HepG2 (cell line): ENCODE measurements around the gene AADACL2. TPM values are rescaled to one million over a fixed set of nuclear protein-coding genes. Genes with fewer than 3 reads are reported as not detected.

Experiments
- ATAC-seq: fragments of 200-7000 bp; cut with Tn5 transposase; 3 replicates; pipeline ENCODE4 v1.9.1; 2020; ENCODE audit warnings: mild to moderate bottlenecking, moderate library complexity
- BruUV-seq: library from RNA; stranded (reverse); fragments of 400-500 nt; replicated peaks from 2 replicates; lab custom pipeline; 2021; lab: Mats Ljungman, UMichigan
- CTCF ChIA-PET: fragments of 300-600 bp; formaldehyde crosslinking; extraction: SDS; loops from one replicate; lab custom pipeline; 2021; ENCODE audit warnings: low total read pairs, inconsistent platforms, low intra/inter-chr PET ratio; lab: Yijun Ruan, JAX
- POLR2A ChIA-PET: fragments of 350-600 bp; sonication (Branson Sonifier 250); formaldehyde crosslinking; loops from one replicate; lab custom pipeline; 2020; ENCODE audit warnings: antibody characterized with exemption, inconsistent platforms; lab: Yijun Ruan, JAX
- DNase-seq: peaks from one replicate; pipeline ENCODE4 v3.0.0-alpha.2; 2015; ENCODE audit warnings: low spot score
- FAIRE-seq: peaks from 3 replicates; lab custom pipeline; 2011; peaks lifted over from hg19 to GRCh38; lab: Jason Lieb, UNC
- H2AFZ ChIP-seq: one replicate; pipeline ENCODE4 v1.6.1; 2011; ENCODE audit warnings: low read length, inconsistent platforms
- H3K27ac ChIP-seq: fragments of 300-600 bp; 3 replicates; pipeline ENCODE4 v1.8.0; 2011; ENCODE audit warnings: mixed run types, mild to moderate bottlenecking, mixed read lengths, low read length, inconsistent platforms; ENCODE audit not compliant: insufficient read depth; ENCODE audit errors: extremely low read length
- H3K27me3 ChIP-seq, 2 experiments: fragments of 200-600 bp in 1 of 2; 2 replicates in 1 of 2; 3 replicates in 1 of 2; pipeline versions ENCODE4 v1.6.0 to v1.8.0; 2011; ENCODE audit warnings: low read length in 2 of 2, mild to moderate bottlenecking in 2 of 2, moderate library complexity in 2 of 2, inconsistent platforms in 1 of 2; ENCODE audit not compliant: insufficient read depth in 2 of 2, control insufficient read depth in 1 of 2
- H3K36me3 ChIP-seq, 2 experiments: fragments of 200-600 bp in 1 of 2; replicated peaks in 1 of 2; 2 replicates in 1 of 2; 3 replicates in 1 of 2; pipeline versions ENCODE4 v1.5.1 to v1.8.0; 2011; ENCODE audit warnings: low read length in 2 of 2, inconsistent platforms in 1 of 2; ENCODE audit not compliant: insufficient read depth in 2 of 2, control insufficient read depth in 1 of 2
- H3K4me1 ChIP-seq: 2 replicates; pipeline ENCODE4 v1.5.1; 2012; ENCODE audit warnings: low read length, inconsistent platforms; ENCODE audit not compliant: insufficient read depth
- H3K4me2 ChIP-seq: 2 replicates; pipeline ENCODE4 v1.6.0; 2011; ENCODE audit warnings: low read depth, low read length, inconsistent platforms
- H3K4me3 ChIP-seq, 3 experiments: fragments of 200-600 bp in 1 of 3; sonication (generic), shearing (Covaris generic) in 1 of 3; replicated peaks in 1 of 3; 2 replicates each; pipeline ENCODE4 v1.5.1; 2011 to 2016; ENCODE audit warnings: low read length in 3 of 3, inconsistent platforms in 2 of 3, low read depth in 2 of 3, mild to moderate bottlenecking in 2 of 3, control low read depth in 1 of 3, mixed read lengths in 1 of 3; ENCODE audit not compliant: insufficient read depth in 1 of 3
- H3K79me2 ChIP-seq: one replicate; pipeline ENCODE4 v1.6.1; 2011; ENCODE audit warnings: low read length, inconsistent platforms; ENCODE audit not compliant: insufficient read depth
- H3K9ac ChIP-seq: 2 replicates; pipeline ENCODE4 v1.6.0; 2011; ENCODE audit warnings: mild to moderate bottlenecking, low read depth, low read length, inconsistent platforms; ENCODE audit not compliant: insufficient read depth
- H3K9me3 ChIP-seq: 2 replicates; pipeline ENCODE4 v1.5.1; 2012; ENCODE audit warnings: mild to moderate bottlenecking, low read length
- H4K20me1 ChIP-seq: 2 replicates; pipeline ENCODE4 v1.6.0; 2011; ENCODE audit warnings: inconsistent platforms, mild to moderate bottlenecking, low read length, moderate library complexity; ENCODE audit not compliant: insufficient read depth
- ELK4 ChIP-seq: sonication (generic); formaldehyde crosslinking; IDR thresholded peaks from 2 replicates; pipeline ENCODE4 v1.9.0; 2021; ENCODE audit warnings: missing genetic modification reagents, borderline replicate concordance
- GTF2F1 ChIP-seq: fragments of 150-350 bp; IDR thresholded peaks from 2 replicates; pipeline ENCODE4 v1.6.1; 2014; ENCODE audit warnings: low read length
- HOXA7 ChIP-seq: sonication (generic); formaldehyde crosslinking; IDR thresholded peaks from 2 replicates; pipeline ENCODE4 v1.8.1; 2022; ENCODE audit warnings: mild to moderate bottlenecking, missing genetic modification reagents, moderate library complexity
- MXD3 ChIP-seq: IDR thresholded peaks from 2 replicates; pipeline ENCODE4 v1.6.1; 2016; ENCODE audit warnings: mild to moderate bottlenecking, missing biosample characterization, missing genetic modification reagents
- NAIF1 ChIP-seq: sonication (generic); formaldehyde crosslinking; IDR thresholded peaks from 2 replicates; pipeline ENCODE4 v1.5.0; 2020; ENCODE audit warnings: mild to moderate bottlenecking, missing genetic modification reagents, borderline replicate concordance
- REST ChIP-seq, 2 experiments: IDR thresholded peaks; 2 replicates each; pipeline ENCODE4 v1.6.1; 2011 to 2012; ENCODE audit warnings: low read length in 2 of 2, borderline replicate concordance in 1 of 2, low read depth in 1 of 2, mild to moderate bottlenecking in 1 of 2, moderate library complexity in 1 of 2
- TRIM24 ChIP-seq: sonication (generic); formaldehyde crosslinking; IDR thresholded peaks from 2 replicates; pipeline ENCODE4 v1.8.0; 2022; ENCODE audit warnings: mild to moderate bottlenecking, missing genetic modification reagents
- ZBTB3 ChIP-seq: sonication (generic); formaldehyde crosslinking; IDR thresholded peaks from 2 replicates; pipeline ENCODE4 v1.4.0; 2020; ENCODE audit warnings: low read depth, mild to moderate bottlenecking, moderate library complexity, missing genetic modification reagents, borderline replicate concordance
- ZBTB37 ChIP-seq: sonication (generic); formaldehyde crosslinking; IDR thresholded peaks from 2 replicates; pipeline ENCODE4 v1.4.0; 2020; ENCODE audit warnings: mild to moderate bottlenecking, missing genetic modification reagents
- ZFYVE20 ChIP-seq: sonication (generic); formaldehyde crosslinking; IDR thresholded peaks from 2 replicates; pipeline ENCODE4 v1.8.0; 2023; ENCODE audit warnings: low read depth, mild to moderate bottlenecking, moderate library complexity, missing genetic modification reagents, borderline replicate concordance
- ZNF281 ChIP-seq: sonication (generic); formaldehyde crosslinking; IDR thresholded peaks from 2 replicates; pipeline ENCODE4 v1.4.0; 2020; ENCODE audit warnings: missing genetic modification reagents, borderline replicate concordance
- ZNF788 ChIP-seq: sonication (generic); formaldehyde crosslinking; IDR thresholded peaks from 2 replicates; pipeline ENCODE4 v1.5.0; 2020; ENCODE audit warnings: mild to moderate bottlenecking, missing genetic modification reagents, borderline replicate concordance
- WGBS: methylation state at CpG from one replicate; pipeline ENCODE4 v1.1.6; 2017; ENCODE audit warnings: low lambda C conversion rate; 5-methylcytosine and 5-hydroxymethylcytosine counted together
- in situ Hi-C: cut with HindIII; loops from 2 replicates; pipeline ENCODE4 v1.10.0; 2017; ENCODE audit warnings: low pct_unique_long_range_greater_than_20kb; ENCODE audit not compliant: extremely low pct_ligation_motif_present
- intact Hi-C: fragments of 100-400 bp; cut with micrococcal nuclease; formaldehyde crosslinking; loops from one replicate; pipeline ENCODE4 v1.10.0; 2022; ENCODE audit not compliant: unreplicated experiment
- polyA plus RNA-seq, 8 experiments: library from polyadenylated mRNA; depleted of rRNA in 3 of 8; stranded (reverse) in 7 of 8; unstranded in 1 of 8; fragments of >200 nt; fragmentation: Illumina TruSeq in 4 of 8; extraction: Trizol in 4 of 8; gene quantifications; 2 replicates each; pipeline versions ENCODE4 v1.2.1 to v1.2.3, GENCODE V29; 2011 to 2016; ENCODE audit warnings: low read depth in 4 of 8, missing spikeins in 1 of 8, mixed read lengths in 1 of 8; ENCODE audit not compliant: insufficient read depth in 1 of 8
- total RNA-seq, 5 experiments: library from RNA; depleted of rRNA; stranded (reverse); fragments of >200 nt; fragmentation: Illumina TruSeq; extraction: Trizol; gene quantifications; 2 replicates each; pipeline ENCODE4 v1.2.3, GENCODE V29; 2016; ENCODE audit warnings: low read depth in 1 of 5

AADACL2 gene
- total and polyA plus RNA-seq, 2 of the 13 experiments (the other 11 are each of a cell fraction or from before 2014, with no cell fraction given): not detected

- TF ChIP-seq ZFYVE20 (no peak), ZBTB3 (CRISPR knock-in tag) (no peak), MXD3 (CRISPR knock-in tag) (no peak), ZBTB37 (CRISPR knock-in tag) (no peak), GTF2F1 (no peak), ZNF788 (CRISPR knock-in tag) (no peak), NAIF1 (CRISPR knock-in tag) (no peak), HOXA7 (CRISPR knock-in tag) (no peak), TRIM24 (CRISPR knock-in tag) (no peak), ELK4 (CRISPR knock-in tag) (no peak)
- TF ChIP-seq, all 625 proteins: peak for 0
Observed at GRCh38 chr3:151687076-151687475, 46.7 kb upstream of the AADACL2 start (continued).

- Histone ChIP-seq H3K27ac (no peak overlapping the region), H3K36me3 (no peaks in the 10 kb centered on the region), H3K9ac (no peak overlapping the region), H4K20me1 (no peaks in the 10 kb centered on the region), H3K27me3 (no peaks in the 10 kb centered on the region), H2AFZ (no peak overlapping the region), H3K4me2 (no peak overlapping the region), H3K4me3 (no peak overlapping the region), H3K4me1 (no peaks in the 10 kb centered on the region), H3K79me2 (no peaks in the 10 kb centered on the region), H3K9me3 (no peaks in the 10 kb centered on the region)
- POLR2A ChIA-PET: no interaction called here
- ATAC-seq: no peak
- BruUV-seq: no TSS peak
- WGBS: 4% methylated on average over 1 of the region's 1 CpG
- in situ Hi-C loops: no loop called here
- FAIRE-seq: no peak
- DNase-seq: no peak
- intact Hi-C loops: no loop called here
- TF ChIP-seq ZNF281 (CRISPR knock-in tag) (no peak), REST (IDR thresholded peaks at IDR 0.05; ENCODE audit: borderline replicate concordance in 1 of 2, low read depth in 1 of 2, low read length in 2 of 2) (no peak)
- TF ChIP-seq, all 625 proteins: peak for 0
- CTCF ChIA-PET: no interaction called here
Observed at GRCh38 chr3:151688571-151688970, 45.2 kb upstream of the AADACL2 start.
